GM23338 (cell line): ENCODE results near the gene KRTDAP. TPM values are rescaled to one million over a fixed set of nuclear protein-coding genes. Genes with fewer than 3 reads are reported as not detected.
A peak's percentile ranks its signal among the peaks of the same experiment; 100 is the strongest.

ENCODE experiments used
- ATAC-seq: fragments of 200-7000 bp; cut with Tn5 transposase; 3 replicates; pipeline ENCODE4 v1.9.1; 2020
- DNase-seq: peaks from one replicate; pipeline ENCODE4 v3.0.0-alpha.2; 2015; ENCODE audit warnings: low spot score
- H2AFZ ChIP-seq: fragments of 200-600 bp; sonication (generic); 2 replicates; pipeline ENCODE4 v1.8.0; 2016; ENCODE audit warnings: antibody characterized with exemption, mild to moderate bottlenecking, moderate library complexity
- H3F3A ChIP-seq: fragments of 200-600 bp; sonication (generic); replicated peaks from 2 replicates; pipeline ENCODE4 v1.8.0; 2017; ENCODE audit warnings: antibody characterized with exemption, mixed run types, low read depth
- H3K27ac ChIP-seq: fragments of 200-600 bp; sonication (generic); 2 replicates; pipeline ENCODE4 v1.6.1; 2016; ENCODE audit warnings: low read depth
- H3K27me3 ChIP-seq: fragments of 200-600 bp; sonication (generic); 2 replicates; pipeline ENCODE4 v1.8.0; 2016; ENCODE audit warnings: mild to moderate bottlenecking, mixed run types, moderate library complexity; ENCODE audit not compliant: insufficient read depth
- H3K36me3 ChIP-seq: fragments of 200-600 bp; sonication (generic); 2 replicates; pipeline ENCODE4 v1.8.0; 2016; ENCODE audit warnings: mild to moderate bottlenecking; ENCODE audit not compliant: insufficient read depth
- H3K4me1 ChIP-seq: fragments of 200-600 bp; sonication (generic); 2 replicates; pipeline ENCODE4 v1.8.0; 2016; ENCODE audit warnings: mild to moderate bottlenecking, moderate library complexity; ENCODE audit not compliant: insufficient read depth
- H3K4me2 ChIP-seq: fragments of 200-600 bp; sonication (generic); 2 replicates; pipeline ENCODE4 v1.7.1; 2017; ENCODE audit warnings: mixed run types
- H3K4me3 ChIP-seq: fragments of 200-600 bp; sonication (generic); 2 replicates; pipeline ENCODE4 v1.6.1; 2016; ENCODE audit warnings: mixed run types
- H3K79me2 ChIP-seq: fragments of 200-600 bp; sonication (generic); replicated peaks from 2 replicates; pipeline ENCODE4 v1.8.0; 2017; ENCODE audit warnings: mild to moderate bottlenecking; ENCODE audit not compliant: insufficient read depth
- H3K9me2 ChIP-seq: fragments of 200-600 bp; sonication (generic); 2 replicates; pipeline ENCODE4 v1.8.0; 2017; ENCODE audit not compliant: insufficient read depth
- H4K20me1 ChIP-seq: fragments of 200-600 bp; sonication (generic); replicated peaks from 2 replicates; pipeline ENCODE4 v1.8.0; 2017; ENCODE audit warnings: mild to moderate bottlenecking; ENCODE audit not compliant: insufficient read depth
- H3K27ac Mint-ChIP-seq: 2 replicates; pipeline ENCODE4 v1.8.0; 2020; ENCODE audit warnings: inconsistent platforms, mild to moderate bottlenecking, moderate library complexity, mixed read lengths
- H3K27me3 Mint-ChIP-seq: 3 replicates; pipeline ENCODE4 v1.8.0; 2022; ENCODE audit warnings: low read depth, mild to moderate bottlenecking, moderate library complexity, mixed read lengths, inconsistent platforms; ENCODE audit not compliant: insufficient read depth, poor library complexity
- H3K36me3 Mint-ChIP-seq: 3 replicates; pipeline ENCODE4 v1.8.0; 2021; ENCODE audit warnings: low read depth, mild to moderate bottlenecking, inconsistent platforms, moderate library complexity, mixed read lengths
- H3K4me1 Mint-ChIP-seq: 3 replicates; pipeline ENCODE4 v1.8.0; 2020; ENCODE audit warnings: mild to moderate bottlenecking, inconsistent platforms, mixed read lengths
- H3K4me3 Mint-ChIP-seq: 3 replicates; pipeline ENCODE4 v1.8.0; 2021; ENCODE audit warnings: moderate library complexity, mild to moderate bottlenecking, inconsistent platforms, mixed read lengths
- H3K9me3 Mint-ChIP-seq: 3 replicates; pipeline ENCODE4 v1.8.0; 2020; ENCODE audit warnings: moderate library complexity, mild to moderate bottlenecking, inconsistent platforms, mixed read lengths
- CREB1 ChIP-seq: fragments of 250-450 bp; sonication (Bioruptor Pico); IDR thresholded peaks from 2 replicates; pipeline ENCODE4 v1.5.0; 2020; ENCODE audit warnings: low read depth, mild to moderate bottlenecking, moderate library complexity
- CTCF ChIP-seq, 2 experiments: fragments of 200-600 bp in 1 of 2; sonication (generic) in 1 of 2; conservative IDR thresholded peaks; 2 replicates each; pipeline versions ENCODE4 v1.5.1 to v1.6.1; 2016 to 2017; ENCODE audit warnings: antibody characterized with exemption in 2 of 2, low read depth in 2 of 2, mild to moderate bottlenecking in 2 of 2, moderate library complexity in 1 of 2
- ETS1 ChIP-seq: IDR thresholded peaks from 2 replicates; pipeline ENCODE4 v1.6.1; 2016; ENCODE audit warnings: antibody characterized with exemption
- EZH2 ChIP-seq: fragments of 200-600 bp; sonication (generic); IDR thresholded peaks from one replicate; pipeline ENCODE4 v1.8.0; 2017; ENCODE audit warnings: antibody characterized with exemption, mild to moderate bottlenecking, low read depth; ENCODE audit not compliant: unreplicated experiment
- EZH2phosphoT487 ChIP-seq: fragments of 200-600 bp; sonication (generic); IDR thresholded peaks from one replicate; pipeline ENCODE4 v1.8.1; 2018; ENCODE audit warnings: antibody characterized with exemption; ENCODE audit not compliant: unreplicated experiment
- JUNB ChIP-seq: IDR thresholded peaks from one replicate; pipeline ENCODE4 v1.6.1; 2016; ENCODE audit warnings: antibody characterized with exemption; ENCODE audit not compliant: unreplicated experiment
- NANOG ChIP-seq: IDR thresholded peaks from 2 replicates; pipeline ENCODE4 v1.6.1; 2016; ENCODE audit warnings: antibody characterized with exemption, borderline replicate concordance
- POLR2AphosphoS5 ChIP-seq: IDR thresholded peaks from 2 replicates; pipeline ENCODE4 v1.6.1; 2016; ENCODE audit warnings: antibody characterized with exemption, low read depth
- REST ChIP-seq: IDR thresholded peaks from one replicate; pipeline ENCODE4 v1.6.1; 2018; ENCODE audit warnings: antibody characterized with exemption; ENCODE audit not compliant: unreplicated experiment
- STAT1 ChIP-seq: IDR thresholded peaks from one replicate; pipeline ENCODE4 v1.6.1; 2016; ENCODE audit warnings: antibody characterized with exemption; ENCODE audit not compliant: unreplicated experiment
- ZNF114 ChIP-seq: fragments of 250-450 bp; sonication (Bioruptor Pico); IDR thresholded peaks from 2 replicates; pipeline ENCODE4 v1.5.0; 2020; ENCODE audit warnings: mild to moderate bottlenecking, moderate library complexity
- ZNF331 ChIP-seq: fragments of 250-450 bp; sonication (Bioruptor Pico); IDR thresholded peaks from 2 replicates; pipeline ENCODE4 v1.5.0; 2020; ENCODE audit warnings: low read depth, mild to moderate bottlenecking, moderate library complexity
- ZNF462 ChIP-seq: fragments of 250-450 bp; sonication (Bioruptor Pico); IDR thresholded peaks from 2 replicates; pipeline ENCODE4 v1.5.0; 2020; ENCODE audit warnings: mild to moderate bottlenecking, moderate library complexity
- polyA plus RNA-seq: library from polyadenylated mRNA; unstranded; fragments of >200 nt; fragmentation: Nextera tagmentation; extraction: Ambion mirVana; gene quantifications from 2 replicates; pipeline ENCODE4 v1.2.1, GENCODE V29; 2016
- total RNA-seq: library from RNA; depleted of rRNA; stranded (reverse); fragments of >200 nt; shearing (Covaris generic); gene quantifications from 2 replicates; pipeline ENCODE4 v1.2.3, GENCODE V29; 2014

KRTDAP gene
- total and polyA plus RNA-seq, 2 experiments from 2014 or later, result 2.7 TPM; not detected in 1

GRCh38 chr19:35449359-35450043, 40.8 kb downstream of the KRTDAP start:
- Mint-ChIP-seq H3K36me3 (no peaks in the 10 kb centered on the region), H3K27me3 (peaks cover 10% of the 10 kb centered on the region), H3K9me3 (no peaks in the 10 kb centered on the region; the same call in 2 of the 3 replicates), H3K4me1 (peaks cover 19% of the 10 kb centered on the region; the same call in 2 of the 3 replicates), H3K4me3 (no peak overlapping the region), H3K27ac (no peak overlapping the region)
- Histone ChIP-seq H3K4me2 (no peak overlapping the region), H4K20me1 (no peaks in the 10 kb centered on the region), H3K27me3 (no peaks in the 10 kb centered on the region), H2AFZ (peak overlapping the region; percentile 43; the same call in 1 of the 2 replicates), H3K79me2 (no peaks in the 10 kb centered on the region), H3K4me3 (no peak overlapping the region), H3K4me1 (no peaks in the 10 kb centered on the region; the same call in 1 of the 2 replicates), H3K9me2 (no peaks in the 10 kb centered on the region), H3K36me3 (no peaks in the 10 kb centered on the region), H3K27ac (no peak overlapping the region), H3F3A (no peaks in the 10 kb centered on the region)
- no peak for ATAC-seq
- TF ChIP-seq ZNF331 (CRISPR knock-in tag) (no peak), NANOG (no peak), ETS1 (no peak), EZH2 (no peak), JUNB (no peak), ZNF114 (no peak), CREB1 (CRISPR knock-in tag) (no peak), POLR2AphosphoS5 (no peak), REST (no peak), CTCF (conservative IDR thresholded peaks at IDR 0.05; ENCODE audit: low read depth in 2 of 2) (no peak), STAT1 (no peak), EZH2phosphoT487 (no peak), ZNF462 (CRISPR knock-in tag) (no peak)
- DNase-seq, result no peak
